GM23338 (cell line): ENCODE measurements around the gene NLGN1.

ENCODE experiments used
- CTCF ChIP-seq, 2 experiments: fragments of 200-600 bp in 1 of 2; sonication (generic) in 1 of 2; conservative IDR thresholded peaks; 2 replicates each; pipeline versions ENCODE4 v1.5.1 to v1.6.1; 2016 to 2017; ENCODE audit warnings: antibody characterized with exemption in 2 of 2, low read depth in 2 of 2, mild to moderate bottlenecking in 2 of 2, moderate library complexity in 1 of 2
- NANOG ChIP-seq: IDR thresholded peaks from 2 replicates; pipeline ENCODE4 v1.6.1; 2016; ENCODE audit warnings: antibody characterized with exemption, borderline replicate concordance
- POLR2AphosphoS5 ChIP-seq: IDR thresholded peaks from 2 replicates; pipeline ENCODE4 v1.6.1; 2016; ENCODE audit warnings: antibody characterized with exemption, low read depth
- REST ChIP-seq: IDR thresholded peaks from one replicate; pipeline ENCODE4 v1.6.1; 2018; ENCODE audit warnings: antibody characterized with exemption; ENCODE audit not compliant: unreplicated experiment

- no peak for TF ChIP-seq CTCF (conservative IDR thresholded peaks at IDR 0.05; ENCODE audit: low read depth in 2 of 2)
- no peak for TF ChIP-seq POLR2AphosphoS5
- no peak for TF ChIP-seq REST
- peak; percentile 100 for TF ChIP-seq NANOG
Observed at GRCh38 chr3:174232658-174233429, 835.3 kb downstream of the NLGN1 start.
